NCI-H146 treated with DMSO at 0.1 percent for 48 hours (cell line): ENCODE results near the gene GIGYF1.
"Not testable (repeated sequence)": the region's sequence is repeated elsewhere in the genome, so short reads cannot be mapped to it uniquely, and the experiment has no call there.

ENCODE experiments used
- DNase-seq: peaks from one replicate; lab custom pipeline; 2025; ENCODE audit not compliant: unreplicated experiment; lab: John Stamatoyannopoulos, UW

Gene GIGYF1

GRCh38 chr7:100694098-100694745 lies at the start of gene GIGYF1:
GIGYF1 (minus strand) TSS chr7:100694250; CDS start chr7:100688238, 6,012 bp downstream.
- DNase-seq = peak; percentile 18

- DNase-seq = no peak
These were observed 45.9 kb upstream of the GIGYF1 start for GRCh38 chr7:100739934-100740333.

GRCh38 chr7:100736671-100737070 lies 42.6 kb upstream of the GIGYF1 start:
- no peak for DNase-seq

DNA sequence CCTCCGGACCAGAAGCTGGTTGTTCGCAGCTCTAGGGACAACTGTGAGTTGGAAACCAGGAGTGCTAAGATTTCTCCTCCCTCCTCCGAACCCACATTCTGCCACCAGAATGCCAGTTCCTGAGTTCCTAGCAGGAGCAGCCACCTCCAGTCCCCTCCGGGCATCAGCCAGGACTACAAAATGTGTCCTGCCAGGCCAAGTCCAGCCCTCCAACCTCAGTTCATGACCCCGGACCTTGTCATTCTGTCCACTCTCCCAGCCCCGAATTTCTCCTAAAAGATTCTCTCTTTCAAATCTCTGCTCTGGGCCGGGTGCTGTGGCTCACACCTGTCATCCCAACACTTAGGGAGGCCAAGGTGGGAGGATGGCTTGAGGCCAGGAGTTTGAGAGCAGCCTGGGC lies 41.7 kb upstream of the GIGYF1 start:
- no peak for DNase-seq

DNA sequence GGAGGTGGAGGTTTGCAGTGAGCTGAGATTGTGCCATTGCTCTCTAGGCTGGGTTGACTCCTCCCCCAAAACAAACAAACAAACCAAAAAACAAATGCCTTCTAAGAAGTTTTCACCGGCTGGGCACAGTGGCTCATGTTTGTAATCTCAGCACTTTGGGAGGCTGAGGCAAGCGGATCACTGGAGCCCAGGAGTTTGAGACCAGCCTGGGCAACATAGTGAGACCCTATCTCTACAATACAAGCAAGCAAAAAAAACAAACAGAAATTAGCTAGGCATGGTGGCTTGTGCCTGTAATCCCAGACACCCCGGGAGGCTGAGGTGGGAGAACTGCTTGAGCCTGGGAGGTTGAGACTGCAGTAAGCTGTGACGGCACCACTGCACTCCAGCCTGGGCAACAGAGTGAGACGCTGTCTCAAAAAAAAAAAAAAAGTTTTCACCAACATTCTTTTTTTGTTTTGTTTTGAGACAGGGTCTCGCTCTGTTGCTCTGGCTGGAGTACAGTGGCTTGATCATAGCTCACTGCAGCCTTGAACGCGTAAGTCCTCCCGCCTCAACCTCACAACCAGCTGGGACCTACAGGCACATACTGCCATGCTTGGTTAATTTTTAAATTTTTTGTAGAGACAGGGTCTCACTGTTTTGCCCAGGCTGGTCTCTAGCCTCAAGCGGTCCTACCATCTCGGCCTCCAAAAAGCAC lies 38.0 kb upstream of the GIGYF1 start:
- no peak for DNase-seq

GRCh38 chr7:100730136-100730800 lies 36.2 kb upstream of the GIGYF1 start:
- DNase-seq = no peak

DNA sequence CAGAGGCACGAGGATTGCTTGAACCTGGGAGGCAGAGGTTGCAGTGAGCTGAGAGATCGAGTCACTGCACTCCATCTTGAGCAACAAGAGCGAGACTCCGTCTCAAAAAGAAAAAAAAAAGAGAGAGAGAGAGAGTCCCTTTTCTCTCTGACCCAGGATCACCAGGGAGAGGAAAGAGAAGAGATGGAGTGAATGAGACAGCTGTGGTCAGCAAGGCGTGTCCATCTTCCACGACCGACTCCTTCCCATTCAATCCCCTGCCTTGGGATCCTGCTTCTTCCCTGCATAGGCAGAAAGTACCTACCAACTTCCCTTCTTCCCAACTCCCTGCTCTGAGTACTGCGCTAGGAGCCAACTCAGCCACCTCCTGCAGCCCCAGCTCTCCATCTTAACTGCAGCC lies 34.1 kb upstream of the GIGYF1 start:
- no peak for DNase-seq

DNA sequence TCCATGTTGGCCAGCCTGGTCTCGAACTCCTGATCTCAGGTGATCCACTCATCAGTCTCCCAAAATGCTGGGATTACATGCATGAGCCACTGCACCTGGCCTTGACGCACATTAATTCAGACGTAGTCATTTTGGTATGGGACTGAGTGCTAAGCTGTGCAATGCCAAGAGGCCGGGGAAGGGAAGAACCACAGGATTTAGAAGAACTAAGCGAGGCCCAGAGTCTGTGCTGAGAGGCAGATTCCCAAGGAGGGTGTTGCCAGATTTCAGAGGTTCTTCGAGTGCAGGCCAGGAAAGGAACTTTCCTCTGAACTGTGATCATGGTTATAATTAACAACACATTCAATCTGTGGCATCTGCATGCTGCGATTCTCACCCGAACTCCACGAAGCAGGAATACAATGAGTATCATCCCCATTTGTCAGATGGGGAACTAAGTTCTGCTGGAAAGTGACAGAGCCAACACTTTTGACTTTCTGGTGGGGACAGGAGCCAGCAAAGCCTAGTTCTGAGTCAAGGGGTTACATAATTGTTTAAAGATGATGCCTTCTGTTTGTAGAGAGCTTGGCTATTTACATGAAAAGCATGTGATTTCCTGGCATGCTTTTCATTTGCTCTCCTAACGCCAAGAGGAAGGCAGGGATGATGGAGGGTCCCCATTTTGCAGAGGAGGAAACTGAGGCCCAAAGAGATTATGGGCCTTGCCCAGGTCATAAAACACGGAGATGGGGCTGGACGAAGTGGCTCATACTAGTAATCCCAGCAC lies 33.1 kb upstream of the GIGYF1 start:
- no peak for DNase-seq

DNA sequence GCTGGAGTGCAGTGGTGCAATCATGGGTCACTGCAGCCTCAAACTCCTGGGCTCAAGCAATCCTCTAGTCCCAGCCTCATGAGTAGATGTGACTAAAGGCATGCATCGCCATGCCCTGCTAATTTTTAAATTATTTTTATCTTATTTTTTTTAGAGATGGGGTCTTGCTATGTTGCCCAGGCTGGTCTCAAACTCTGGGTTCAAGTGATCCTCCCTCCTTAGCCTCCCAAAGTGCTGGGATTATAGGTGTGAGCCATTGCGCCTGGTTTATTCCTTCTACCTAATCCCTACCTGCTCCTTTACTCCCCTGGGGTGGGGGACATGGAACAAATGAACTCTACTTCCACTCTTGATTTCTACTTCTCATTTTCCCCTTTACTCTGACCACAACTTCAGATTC lies 30.3 kb upstream of the GIGYF1 start:
- DNase-seq = not testable (repeated sequence)

- no peak for DNase-seq
These were observed 29.8 kb upstream of the GIGYF1 start for GRCh38 chr7:100723732-100724275.

GRCh38 chr7:100722480-100723212 lies 28.6 kb upstream of the GIGYF1 start:
- no peak for DNase-seq

- DNase-seq = no peak
These were observed 27.4 kb upstream of the GIGYF1 start for GRCh38 chr7:100721505-100721812.

- DNase-seq = no peak
These were observed 26.8 kb upstream of the GIGYF1 start for GRCh38 chr7:100720671-100721504.

GRCh38 chr7:100720279-100720670 lies 26.2 kb upstream of the GIGYF1 start, which contains the start of gene EPO:
EPO (plus strand) TSS chr7:100720468; CDS start chr7:100720981, 513 bp downstream.
- DNase-seq = no peak

DNA sequence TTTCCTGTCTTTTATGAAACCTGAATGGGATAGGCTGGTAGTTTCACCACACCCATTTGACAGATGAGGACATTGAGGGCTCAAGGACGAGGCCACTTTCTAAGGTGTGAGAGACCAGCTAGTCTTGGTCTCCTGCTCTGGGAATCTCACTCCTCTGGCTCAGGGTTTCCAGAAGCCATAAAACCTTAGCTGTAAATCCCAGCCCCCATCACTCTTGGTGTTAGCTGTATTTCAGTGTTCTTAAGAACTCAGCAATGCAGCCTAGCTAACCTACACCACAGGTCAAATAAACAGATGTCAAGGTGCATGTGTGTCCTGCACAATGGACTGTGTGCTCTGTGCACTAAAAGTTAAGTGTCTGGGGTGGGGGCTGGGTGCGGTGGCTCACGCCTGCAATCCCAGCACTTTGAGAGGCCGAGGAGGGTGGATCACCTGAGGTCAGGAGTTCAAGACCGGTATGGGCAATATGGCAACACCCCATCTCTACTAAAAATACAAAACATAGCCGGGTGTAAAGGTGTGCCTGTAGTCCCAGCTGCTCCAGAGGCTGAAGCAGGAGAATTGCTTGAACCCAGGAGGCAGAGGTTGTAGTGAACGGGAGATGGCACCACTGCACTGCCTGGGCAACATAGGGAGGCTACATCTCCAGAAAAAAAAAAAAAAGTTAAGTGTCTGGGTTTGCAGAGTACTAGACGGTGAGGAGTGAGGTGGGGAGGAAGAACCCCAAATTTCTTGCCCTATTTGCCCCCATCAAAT lies 25.7 kb upstream of the GIGYF1 start:
- DNase-seq = no peak

DNA sequence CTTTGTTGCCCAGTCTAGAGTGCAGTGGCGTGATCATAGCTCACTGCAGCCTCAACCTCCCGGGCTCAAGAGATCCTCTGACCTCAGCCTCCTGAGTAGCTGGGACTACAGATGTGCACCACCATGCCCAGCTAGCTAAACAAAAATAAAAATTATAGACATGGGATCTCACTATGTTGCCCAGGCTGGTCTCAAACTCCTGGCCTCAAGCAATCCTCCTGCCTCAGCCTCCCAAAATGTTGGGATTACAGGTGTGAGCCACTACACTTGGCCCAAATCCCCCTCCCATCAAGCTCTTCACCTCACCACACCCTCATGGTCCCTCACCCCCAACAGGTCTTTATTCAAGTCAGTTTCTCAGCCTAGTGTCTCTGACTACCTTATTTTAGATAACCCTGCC lies 23.0 kb upstream of the GIGYF1 start:
- DNase-seq = not testable (repeated sequence)

DNA sequence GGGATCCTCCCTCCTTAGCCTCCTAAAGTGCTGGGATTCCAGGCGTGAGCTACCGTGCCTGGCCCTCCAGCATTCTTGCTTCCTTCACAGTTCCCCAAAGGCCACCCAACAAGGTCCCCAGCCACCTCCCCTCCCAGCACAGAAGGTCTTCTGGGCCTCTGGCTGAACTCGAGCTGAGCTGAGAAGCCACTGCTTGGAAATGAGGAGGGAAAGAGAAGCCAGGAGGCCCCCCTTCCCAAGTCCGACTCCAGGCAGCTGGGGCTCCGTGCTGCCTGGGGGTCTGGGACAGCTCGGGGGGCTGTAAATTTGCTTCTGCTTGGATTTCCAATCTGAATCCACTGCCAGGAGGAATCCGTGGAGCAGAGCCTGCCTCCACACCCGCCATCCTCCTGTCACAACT lies 20.7 kb upstream of the GIGYF1 start:
- DNase-seq = no peak

DNA sequence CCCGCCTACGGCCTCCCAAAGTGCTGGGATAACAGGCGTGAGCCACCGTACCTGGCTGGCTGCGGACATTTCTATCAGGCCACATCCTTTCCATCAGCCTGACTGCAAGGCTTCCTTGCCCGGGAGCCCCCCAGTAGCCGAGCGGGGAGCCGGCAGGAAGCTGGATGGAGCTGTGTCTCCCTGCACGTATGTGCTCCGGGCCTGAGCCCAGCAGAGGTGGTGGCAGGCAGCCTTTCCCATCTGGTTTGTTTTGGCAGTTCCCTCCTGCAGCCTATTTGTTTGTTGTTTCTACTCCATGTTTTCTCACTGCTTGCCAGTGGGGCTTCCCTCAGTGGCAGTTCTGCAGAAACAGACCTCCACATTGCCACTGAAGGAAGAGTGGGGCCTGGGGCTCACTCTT lies 17.3 kb upstream of the GIGYF1 start:
- no peak for DNase-seq

DNA sequence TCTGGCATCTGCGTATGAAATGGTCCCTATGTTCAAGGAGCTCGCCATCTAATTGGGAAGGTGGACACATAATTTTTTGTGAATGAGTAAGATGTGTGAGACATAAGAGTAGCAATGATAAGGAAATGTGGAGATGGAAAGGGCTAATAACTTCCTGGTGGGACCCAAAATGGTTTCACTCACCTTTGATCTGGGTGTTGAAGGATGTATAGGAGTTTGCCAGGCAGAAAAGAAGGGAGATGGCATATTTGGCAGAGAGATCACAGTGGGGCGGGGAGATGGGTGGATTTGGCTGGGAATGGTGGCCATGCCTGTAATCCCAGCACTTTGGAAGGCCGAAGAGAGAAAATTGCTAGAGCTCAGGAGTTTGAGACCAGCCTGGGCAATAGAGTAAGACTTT lies 16.4 kb upstream of the GIGYF1 start:
- DNase-seq = no peak
